ENCODE measurements around the gene PHGDH.

The PHGDH gene

DNA sequence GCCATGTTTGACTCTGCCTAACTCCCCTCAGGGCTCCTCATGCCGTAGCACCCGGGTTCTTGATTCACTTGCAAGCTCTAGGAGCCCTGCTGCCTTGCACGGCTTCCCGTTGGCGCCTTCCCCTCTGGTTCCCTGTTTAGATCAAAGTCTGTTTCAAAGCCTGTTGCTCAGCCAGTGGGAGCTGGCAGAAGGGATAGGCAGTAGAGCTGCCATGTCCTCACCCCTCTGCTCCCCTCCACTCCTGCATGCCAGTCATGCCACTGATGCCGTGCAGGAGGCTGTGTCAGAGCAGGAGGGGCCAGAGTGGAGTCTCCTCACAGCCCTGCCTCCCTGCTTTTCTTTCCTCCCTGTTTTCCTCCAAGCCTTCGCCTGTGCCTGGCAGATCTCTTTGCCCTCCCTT, 30.5 kb downstream of the PHGDH start:
- peaks cover 3% of the 10 kb centered on the region; the same call in 1 of the 2 replicates for H3K4me1 ChIP-seq (ENCODE audit: control insufficient read depth, insufficient read depth, low read length)
- H3K27me3 ChIP-seq (ENCODE audit: control insufficient read depth, insufficient read depth, low read length): no peaks in the 10 kb centered on the region
- no peak overlapping the region for H3K4me3 ChIP-seq (ENCODE audit: low read length)
- no CpG with 5 or more reads among the region's 7 CpGs for WGBS (ENCODE audit: insufficient coverage, insufficient read length)
- peaks cover 53% of the 10 kb centered on the region for H3K36me3 ChIP-seq (ENCODE audit: control insufficient read depth, insufficient read depth, low read length)
- DNase-seq (ENCODE audit: low read depth, low spot score): no peak
- no peaks in the 10 kb centered on the region for H3K9me3 ChIP-seq (ENCODE audit: control insufficient read depth, insufficient read depth, low read length)
- H3K27ac ChIP-seq (ENCODE audit: low read length): no peak overlapping the region

DNA sequence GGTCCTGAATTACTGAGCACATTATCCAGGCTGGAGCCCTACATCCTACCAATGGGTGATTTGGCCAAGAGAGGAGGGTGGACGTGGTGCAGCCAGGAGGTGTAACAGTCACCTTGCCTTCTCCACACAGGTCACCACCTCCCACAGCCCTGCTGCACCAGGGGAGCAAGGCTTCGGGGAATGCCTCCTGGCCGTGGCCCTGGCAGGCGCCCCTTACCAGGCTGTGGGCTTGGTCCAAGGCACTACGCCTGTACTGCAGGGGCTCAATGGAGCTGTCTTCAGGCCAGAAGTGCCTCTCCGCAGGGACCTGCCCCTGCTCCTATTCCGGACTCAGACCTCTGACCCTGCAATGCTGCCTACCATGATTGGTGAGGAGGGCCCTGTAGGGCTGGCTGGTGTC, 30.9 kb downstream of the PHGDH start:
- no peak for DNase-seq (ENCODE audit: low read depth, low spot score)
- Histone ChIP-seq H3K4me1 (ENCODE audit: control insufficient read depth, insufficient read depth, low read length) (peaks cover 3% of the 10 kb centered on the region; the same call in 1 of the 2 replicates), H3K9me3 (ENCODE audit: control insufficient read depth, insufficient read depth, low read length) (no peaks in the 10 kb centered on the region), H3K4me3 (ENCODE audit: low read length) (no peak overlapping the region), H3K27ac (ENCODE audit: low read length) (no peak overlapping the region), H3K36me3 (ENCODE audit: control insufficient read depth, insufficient read depth, low read length) (peaks cover 48% of the 10 kb centered on the region), H3K27me3 (ENCODE audit: control insufficient read depth, insufficient read depth, low read length) (no peaks in the 10 kb centered on the region)
- WGBS (ENCODE audit: insufficient coverage, insufficient read length): no CpG with 5 or more reads among the region's 7 CpGs

DNA sequence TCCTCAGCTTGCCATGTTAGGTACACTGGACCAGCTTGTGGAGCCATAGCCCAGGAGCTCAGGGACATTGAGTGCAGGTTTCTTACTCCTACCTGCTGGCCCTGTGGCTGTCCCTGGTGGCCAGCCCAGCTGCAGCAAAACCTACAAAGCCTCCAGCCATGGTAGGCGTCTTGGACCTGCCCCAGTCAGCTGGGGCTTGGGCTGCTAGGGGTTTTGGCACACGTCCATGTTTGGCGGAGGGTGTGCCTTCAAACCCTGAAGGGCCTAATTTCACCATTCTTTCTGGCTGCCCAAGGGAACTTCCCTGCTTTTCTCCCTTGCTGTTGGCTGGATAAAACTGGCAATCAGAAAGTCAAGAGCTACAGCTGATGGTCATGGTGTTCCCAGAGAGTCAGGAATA, 31.6 kb downstream of the PHGDH start:
- peaks cover 43% of the 10 kb centered on the region for H3K36me3 ChIP-seq (ENCODE audit: control insufficient read depth, insufficient read depth, low read length)
- WGBS (ENCODE audit: insufficient coverage, insufficient read length): no CpG with 5 or more reads among the region's 3 CpGs
- peaks cover 3% of the 10 kb centered on the region; the same call in 1 of the 2 replicates for H3K4me1 ChIP-seq (ENCODE audit: control insufficient read depth, insufficient read depth, low read length)
- no peak for DNase-seq (ENCODE audit: low read depth, low spot score)
- no peak overlapping the region for H3K4me3 ChIP-seq (ENCODE audit: low read length)
- no peaks in the 10 kb centered on the region for H3K9me3 ChIP-seq (ENCODE audit: control insufficient read depth, insufficient read depth, low read length)
- H3K27me3 ChIP-seq (ENCODE audit: control insufficient read depth, insufficient read depth, low read length): no peaks in the 10 kb centered on the region
- no peak overlapping the region for H3K27ac ChIP-seq (ENCODE audit: low read length)

DNA sequence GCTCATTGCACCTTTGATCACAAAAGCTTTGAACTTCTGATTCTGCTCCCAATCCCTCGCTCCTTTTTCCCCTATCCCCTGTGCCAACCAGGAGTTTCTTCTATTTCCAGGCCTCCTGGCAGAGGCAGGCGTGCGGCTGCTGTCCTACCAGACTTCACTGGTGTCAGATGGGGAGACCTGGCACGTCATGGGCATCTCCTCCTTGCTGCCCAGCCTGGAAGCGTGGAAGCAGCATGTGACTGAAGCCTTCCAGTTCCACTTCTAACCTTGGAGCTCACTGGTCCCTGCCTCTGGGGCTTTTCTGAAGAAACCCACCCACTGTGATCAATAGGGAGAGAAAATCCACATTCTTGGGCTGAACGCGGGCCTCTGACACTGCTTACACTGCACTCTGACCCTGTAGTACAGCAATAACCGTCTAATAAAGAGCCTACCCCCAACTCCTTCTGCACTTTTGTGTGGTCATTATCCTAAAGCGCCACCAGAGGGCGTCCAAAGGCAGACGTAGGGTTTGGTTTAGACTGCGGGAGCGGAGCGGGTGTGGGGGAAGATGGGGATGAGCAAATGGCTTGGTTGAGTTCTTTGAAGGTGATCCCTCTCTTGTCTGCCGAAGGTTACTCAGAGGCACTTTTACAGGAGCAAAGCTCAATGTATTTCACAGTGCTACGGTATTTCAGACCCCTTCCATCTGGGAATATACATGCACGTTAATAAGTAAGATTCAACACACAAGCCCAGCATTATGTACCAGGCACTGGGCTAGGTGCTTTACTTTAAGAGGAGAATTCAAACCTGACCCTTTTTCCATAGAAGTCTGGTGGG, 32.3 kb downstream of the PHGDH start:
- peaks cover 40% of the 10 kb centered on the region for H3K36me3 ChIP-seq (ENCODE audit: control insufficient read depth, insufficient read depth, low read length)
- no CpG with 5 or more reads among the region's 17 CpGs for WGBS (ENCODE audit: insufficient coverage, insufficient read length)

DNA sequence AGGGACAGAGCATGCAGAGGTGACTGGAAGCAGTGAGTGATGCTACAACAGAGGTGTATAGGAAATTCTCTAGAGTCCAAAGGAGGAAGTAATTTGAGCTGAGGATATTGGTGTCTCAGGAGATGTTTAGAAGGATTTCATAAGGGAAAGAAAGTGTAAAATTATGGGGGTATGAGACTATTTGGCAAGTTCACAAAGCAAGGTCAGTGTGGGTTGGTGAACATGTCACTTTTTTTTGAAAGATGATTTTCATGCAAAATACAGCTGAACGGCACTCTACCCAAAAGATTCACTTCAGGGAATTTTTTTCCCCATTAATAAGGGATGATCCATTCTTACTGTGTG, 32.8 kb downstream of the PHGDH start:
- DNase-seq (ENCODE audit: low read depth, low spot score): no peak
- WGBS (ENCODE audit: insufficient coverage, insufficient read length): no CpG with 5 or more reads among the region's 1 CpG
- Histone ChIP-seq H3K9me3 (ENCODE audit: control insufficient read depth, insufficient read depth, low read length) (no peaks in the 10 kb centered on the region), H3K27ac (ENCODE audit: low read length) (no peak overlapping the region), H3K4me1 (ENCODE audit: control insufficient read depth, insufficient read depth, low read length) (peaks cover 3% of the 10 kb centered on the region; the same call in 1 of the 2 replicates), H3K27me3 (ENCODE audit: control insufficient read depth, insufficient read depth, low read length) (no peaks in the 10 kb centered on the region), H3K36me3 (ENCODE audit: control insufficient read depth, insufficient read depth, low read length) (peaks cover 40% of the 10 kb centered on the region), H3K4me3 (ENCODE audit: low read length) (no peak overlapping the region)

More for the DNA sequence above, 32.3 kb downstream of the PHGDH start:
- H3K4me3 ChIP-seq (ENCODE audit: low read length): no peak overlapping the region
- H3K4me1 ChIP-seq (ENCODE audit: control insufficient read depth, insufficient read depth, low read length): peaks cover 3% of the 10 kb centered on the region; the same call in 1 of the 2 replicates
- H3K27ac ChIP-seq (ENCODE audit: low read length): no peak overlapping the region
- no peaks in the 10 kb centered on the region for H3K27me3 ChIP-seq (ENCODE audit: control insufficient read depth, insufficient read depth, low read length)
- DNase-seq (ENCODE audit: low read depth, low spot score): peak; percentile 66
- no peaks in the 10 kb centered on the region for H3K9me3 ChIP-seq (ENCODE audit: control insufficient read depth, insufficient read depth, low read length)

DNA sequence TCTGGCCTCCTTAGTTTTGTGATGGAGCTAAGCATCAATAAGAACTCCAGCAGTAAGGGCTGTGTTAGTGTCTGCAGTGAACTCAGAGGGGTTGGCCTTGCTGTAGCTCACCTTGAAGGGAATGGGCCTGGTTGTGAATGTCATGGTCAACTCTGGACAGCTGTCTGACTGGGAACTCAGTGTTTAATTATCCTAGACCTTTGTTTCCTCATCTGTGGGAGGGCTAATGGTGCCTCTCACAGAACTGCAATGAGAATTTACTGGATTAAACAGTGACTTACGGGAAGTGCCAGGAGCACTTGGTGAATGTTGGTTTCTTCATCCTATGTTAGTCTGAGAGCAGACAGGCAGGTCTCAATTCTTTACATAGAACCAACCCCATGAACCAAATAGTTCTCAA, 33.3 kb downstream of the PHGDH start:
- DNase-seq (ENCODE audit: low read depth, low spot score): no peak
- H3K4me1 ChIP-seq (ENCODE audit: control insufficient read depth, insufficient read depth, low read length): peaks cover 3% of the 10 kb centered on the region; the same call in 1 of the 2 replicates
- H3K27me3 ChIP-seq (ENCODE audit: control insufficient read depth, insufficient read depth, low read length): no peaks in the 10 kb centered on the region
- H3K9me3 ChIP-seq (ENCODE audit: control insufficient read depth, insufficient read depth, low read length): no peaks in the 10 kb centered on the region
- WGBS (ENCODE audit: insufficient coverage, insufficient read length): no CpG with 5 or more reads among the region's 1 CpG
- H3K27ac ChIP-seq (ENCODE audit: low read length): no peak overlapping the region
- H3K4me3 ChIP-seq (ENCODE audit: low read length): no peak overlapping the region
- H3K36me3 ChIP-seq (ENCODE audit: control insufficient read depth, insufficient read depth, low read length): peaks cover 38% of the 10 kb centered on the region

DNA sequence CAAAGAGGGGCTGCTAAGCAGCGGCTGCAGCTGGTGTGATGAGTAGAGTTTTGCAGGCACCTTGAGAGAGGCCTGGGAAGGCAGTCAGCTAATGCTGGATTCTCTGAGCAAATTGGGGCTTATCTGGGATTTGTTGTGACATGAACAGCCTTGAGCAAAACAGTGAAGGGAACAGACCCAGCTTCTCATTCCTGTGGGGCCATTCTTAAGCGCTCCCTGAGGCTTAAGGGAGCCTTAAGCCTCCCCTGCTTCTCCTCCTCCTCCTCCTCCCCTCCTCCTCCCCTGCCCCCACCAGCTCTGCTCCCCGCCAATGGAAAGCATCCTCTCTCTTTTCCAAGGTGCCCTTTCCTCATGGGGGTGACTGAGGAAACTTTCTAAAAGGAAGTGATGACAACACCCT, 35.7 kb downstream of the PHGDH start:
- no CpG with 5 or more reads among the region's 3 CpGs for WGBS (ENCODE audit: insufficient coverage, insufficient read length)
- Histone ChIP-seq H3K9me3 (ENCODE audit: control insufficient read depth, insufficient read depth, low read length) (no peaks in the 10 kb centered on the region), H3K4me1 (ENCODE audit: control insufficient read depth, insufficient read depth, low read length) (peaks cover 3% of the 10 kb centered on the region; the same call in 1 of the 2 replicates), H3K36me3 (ENCODE audit: control insufficient read depth, insufficient read depth, low read length) (peaks cover 17% of the 10 kb centered on the region), H3K4me3 (ENCODE audit: low read length) (no peak overlapping the region), H3K27ac (ENCODE audit: low read length) (no peak overlapping the region), H3K27me3 (ENCODE audit: control insufficient read depth, insufficient read depth, low read length) (no peaks in the 10 kb centered on the region)
- no peak for DNase-seq (ENCODE audit: low read depth, low spot score)

DNA sequence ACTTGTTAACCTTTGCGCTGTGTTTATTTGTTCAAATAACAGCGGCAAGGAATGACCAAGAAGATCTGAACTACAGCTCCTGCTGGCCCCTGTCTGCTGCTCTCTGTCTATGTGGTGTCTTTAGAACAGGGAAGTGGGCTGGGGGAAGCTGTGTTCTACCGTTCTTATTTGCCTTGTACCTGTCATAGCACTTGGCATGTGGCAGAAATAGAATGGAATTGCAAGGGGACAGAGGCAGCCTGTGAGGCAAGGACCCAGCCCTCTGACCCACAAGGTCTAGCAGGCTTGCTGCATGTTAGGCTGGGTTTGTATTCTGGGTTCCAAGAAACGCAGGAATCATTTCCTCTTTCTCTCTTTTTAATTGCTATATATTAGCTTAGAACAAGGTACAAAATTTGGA, 36.3 kb downstream of the PHGDH start:
- Histone ChIP-seq H3K4me3 (ENCODE audit: low read length) (no peak overlapping the region), H3K27ac (ENCODE audit: low read length) (no peak overlapping the region), H3K4me1 (ENCODE audit: control insufficient read depth, insufficient read depth, low read length) (peaks cover 3% of the 10 kb centered on the region; the same call in 1 of the 2 replicates), H3K27me3 (ENCODE audit: control insufficient read depth, insufficient read depth, low read length) (no peaks in the 10 kb centered on the region), H3K9me3 (ENCODE audit: control insufficient read depth, insufficient read depth, low read length) (no peaks in the 10 kb centered on the region), H3K36me3 (ENCODE audit: control insufficient read depth, insufficient read depth, low read length) (peaks cover 12% of the 10 kb centered on the region; the same call in 1 of the 2 replicates)
- no CpG with 5 or more reads among the region's 4 CpGs for WGBS (ENCODE audit: insufficient coverage, insufficient read length)
- no peak for DNase-seq (ENCODE audit: low read depth, low spot score)

DNA sequence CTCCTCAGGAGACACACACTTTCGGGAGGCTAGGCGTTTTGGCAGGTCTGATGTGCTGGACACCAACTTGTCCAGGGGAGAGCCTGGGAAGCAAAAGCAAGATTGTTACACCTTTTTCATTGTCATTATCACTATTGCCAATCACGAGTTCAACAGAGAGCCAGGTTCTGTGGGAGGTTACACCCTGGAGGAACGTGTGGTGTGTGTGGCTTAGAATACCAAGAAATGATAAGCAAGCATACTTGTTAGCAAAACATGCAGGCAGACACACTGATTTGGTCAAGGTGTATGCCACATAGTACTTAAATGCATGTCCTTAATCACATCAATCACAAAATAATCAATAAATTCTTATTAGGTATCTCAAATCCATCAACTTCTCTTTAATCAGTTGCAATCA, 40.9 kb downstream of the PHGDH start:
- no peaks in the 10 kb centered on the region for H3K4me1 ChIP-seq (ENCODE audit: control insufficient read depth, insufficient read depth, low read length)
- no peak for DNase-seq (ENCODE audit: low read depth, low spot score)
- H3K36me3 ChIP-seq (ENCODE audit: control insufficient read depth, insufficient read depth, low read length): no peaks in the 10 kb centered on the region
- H3K27ac ChIP-seq (ENCODE audit: low read length): no peak overlapping the region
- H3K4me3 ChIP-seq (ENCODE audit: low read length): no peak overlapping the region
- H3K27me3 ChIP-seq (ENCODE audit: control insufficient read depth, insufficient read depth, low read length): no peaks in the 10 kb centered on the region
- no peaks in the 10 kb centered on the region for H3K9me3 ChIP-seq (ENCODE audit: control insufficient read depth, insufficient read depth, low read length)
- no CpG with 5 or more reads among the region's 4 CpGs for WGBS (ENCODE audit: insufficient coverage, insufficient read length)

DNA sequence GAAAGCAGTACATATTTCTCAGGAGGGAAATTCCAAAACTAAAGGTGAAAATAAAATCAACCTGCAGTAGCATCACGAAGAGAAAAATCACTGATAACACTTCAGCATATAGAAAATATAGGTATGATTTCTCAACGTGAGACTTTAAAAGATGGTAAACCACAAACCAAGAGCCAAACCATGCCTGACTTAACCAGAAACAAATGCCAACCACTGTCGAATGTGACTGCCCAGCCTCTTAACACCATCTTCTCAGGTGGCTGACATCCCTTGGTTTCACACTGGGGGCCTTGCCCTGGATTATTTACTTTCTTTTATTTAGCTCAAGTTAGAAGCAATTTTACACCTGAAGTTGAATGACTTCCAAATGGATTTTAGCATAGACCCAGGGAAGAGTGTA, 46.9 kb downstream of the PHGDH start:
- no peaks in the 10 kb centered on the region for H3K9me3 ChIP-seq (ENCODE audit: control insufficient read depth, insufficient read depth, low read length)
- no peak for DNase-seq (ENCODE audit: low read depth, low spot score)
- H3K4me1 ChIP-seq (ENCODE audit: control insufficient read depth, insufficient read depth, low read length): no peaks in the 10 kb centered on the region; the same call in 1 of the 2 replicates
- WGBS (ENCODE audit: insufficient coverage, insufficient read length): no CpG with 5 or more reads among the region's 3 CpGs
- no peak overlapping the region for H3K4me3 ChIP-seq (ENCODE audit: low read length)
- H3K27ac ChIP-seq (ENCODE audit: low read length): no peak overlapping the region
- H3K36me3 ChIP-seq (ENCODE audit: control insufficient read depth, insufficient read depth, low read length): no peaks in the 10 kb centered on the region
- H3K27me3 ChIP-seq (ENCODE audit: control insufficient read depth, insufficient read depth, low read length): no peaks in the 10 kb centered on the region

DNA sequence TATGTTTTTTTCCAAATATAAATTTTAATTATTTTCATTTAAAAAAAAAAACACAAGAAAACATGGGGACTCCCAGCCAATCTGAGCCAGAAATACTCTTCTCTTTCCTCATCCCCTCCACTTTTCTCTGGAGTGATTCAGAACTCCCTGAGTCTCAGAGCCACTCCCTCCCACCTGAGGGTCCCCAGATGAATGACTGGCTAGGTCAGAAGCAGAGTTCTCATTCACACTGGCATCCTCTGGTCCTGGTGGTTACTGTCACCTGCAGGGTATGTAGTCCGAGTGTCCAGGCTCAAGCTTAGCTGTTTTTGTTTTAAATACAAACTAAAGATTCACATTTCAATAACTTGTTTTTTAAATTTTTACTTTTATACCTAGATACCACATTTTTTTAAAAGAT, 50.7 kb downstream of the PHGDH start:
- no peak for DNase-seq (ENCODE audit: low read depth, low spot score)
- H3K27me3 ChIP-seq (ENCODE audit: control insufficient read depth, insufficient read depth, low read length): no peaks in the 10 kb centered on the region
- H3K36me3 ChIP-seq (ENCODE audit: control insufficient read depth, insufficient read depth, low read length): no peaks in the 10 kb centered on the region
- no peak overlapping the region for H3K27ac ChIP-seq (ENCODE audit: low read length)
- H3K4me3 ChIP-seq (ENCODE audit: low read length): no peak overlapping the region
- no CpG with 5 or more reads among the region's 1 CpG for WGBS (ENCODE audit: insufficient coverage, insufficient read length)
- no peaks in the 10 kb centered on the region for H3K9me3 ChIP-seq (ENCODE audit: control insufficient read depth, insufficient read depth, low read length)
- H3K4me1 ChIP-seq (ENCODE audit: control insufficient read depth, insufficient read depth, low read length): no peaks in the 10 kb centered on the region; the same call in 1 of the 2 replicates
